A549 (cell line): ENCODE data around the gene IGFN1. TPM values are rescaled to one million over a fixed set of nuclear protein-coding genes. Genes with fewer than 3 reads are reported as not detected.

ENCODE experiments used
- ATAC-seq, 2 experiments: fragments of 200-7000 bp in 1 of 2; fragments of >200 bp in 1 of 2; cut with Nextera tagmentation in 1 of 2; cut with Tn5 transposase in 1 of 2; 3 replicates each; pipeline versions ENCODE4 v1.8.0 to v1.9.1; 2018 to 2020; ENCODE audit warnings: mild to moderate bottlenecking in 1 of 2, moderate library complexity in 1 of 2
- CTCF ChIA-PET: fragments of 300-600 bp; sonication (Branson Sonifier 250); formaldehyde crosslinking; extraction: SDS; loops from one replicate; lab custom pipeline; 2021; ENCODE audit warnings: antibody characterized with exemption, inconsistent platforms; lab: Yijun Ruan, JAX
- POLR2A ChIA-PET: fragments of 350-600 bp; formaldehyde crosslinking; extraction: SDS; loops from one replicate; lab custom pipeline; 2021; ENCODE audit warnings: antibody characterized with exemption, inconsistent platforms; lab: Yijun Ruan, JAX
- DNase-seq, 2 experiments: peaks; one replicate each; pipeline versions ENCODE4 v3.0.0 to v3.0.0-alpha.2; 2011 to 2016; ENCODE audit warnings: low read depth in 1 of 2, low spot score in 1 of 2
- FAIRE-seq: peaks from 2 replicates; lab custom pipeline; 2011; peaks lifted over from hg19 to GRCh38; lab: Jason Lieb, UNC
- H3K27ac ChIP-seq, 2 experiments: fragments of >200 bp; sonication (Bioruptor Twin); formaldehyde crosslinking; 3 replicates each; pipeline ENCODE4 v1.5.1; 2016 to 2017
- H3K4me1 ChIP-seq: fragments of >200 bp; sonication (Bioruptor Twin); formaldehyde crosslinking; 3 replicates; pipeline ENCODE4 v1.6.1; 2016
- H3K4me2 ChIP-seq: fragments of >200 bp; sonication (Bioruptor Twin); formaldehyde crosslinking; 3 replicates; pipeline ENCODE4 v1.6.1; 2016
- H3K4me3 ChIP-seq: fragments of >200 bp; sonication (Bioruptor Twin); formaldehyde crosslinking; 3 replicates; pipeline ENCODE4 v1.5.1; 2016
- H3K9me3 ChIP-seq: fragments of >200 bp; sonication (Bioruptor Twin); formaldehyde crosslinking; 3 replicates; pipeline ENCODE4 v1.6.1; 2016
- BCL3 ChIP-seq: fragments of >200 bp; sonication (Bioruptor Twin); formaldehyde crosslinking; IDR thresholded peaks from 3 replicates; pipeline ENCODE4 v1.6.1; 2016
- CHD2 ChIP-seq: fragments of 150-350 bp; IDR thresholded peaks from 2 replicates; pipeline ENCODE4 v1.6.1; 2014; ENCODE audit warnings: low read length; ENCODE audit not compliant: partially characterized antibody
- E2F6 ChIP-seq: IDR thresholded peaks from 2 replicates; pipeline ENCODE4 v1.6.1; 2012; ENCODE audit warnings: low read depth, borderline replicate concordance
- EHMT2 ChIP-seq: fragments of 200-600 bp; sonication (generic); IDR thresholded peaks from 2 replicates; pipeline ENCODE4 v1.6.1; 2016; ENCODE audit warnings: antibody characterized with exemption, low read depth, mild to moderate bottlenecking, moderate library complexity
- FOSL2 ChIP-seq, 2 experiments: fragments of 450-650 bp in 1 of 2; fragments of >200 bp in 1 of 2; sonication (Bioruptor Twin) in 1 of 2; formaldehyde crosslinking; IDR thresholded peaks; 2 replicates each; pipeline versions ENCODE4 v1.5.0 to v1.6.1; 2016 to 2020; ENCODE audit warnings: mild to moderate bottlenecking in 1 of 2, moderate library complexity in 1 of 2
- HOXB5 ChIP-seq: fragments of 250-450 bp; sonication (Bioruptor Pico); IDR thresholded peaks from 2 replicates; pipeline ENCODE4 v1.5.0; 2020; ENCODE audit warnings: mild to moderate bottlenecking, moderate library complexity
- JUNB ChIP-seq: fragments of >200 bp; sonication (Bioruptor Twin); formaldehyde crosslinking; IDR thresholded peaks from 2 replicates; pipeline ENCODE4 v1.6.1; 2016
- KDM5A ChIP-seq: fragments of 200-600 bp; sonication (generic); IDR thresholded peaks from 2 replicates; pipeline ENCODE4 v1.6.1; 2016; ENCODE audit warnings: antibody characterized with exemption, mild to moderate bottlenecking
- MAFK ChIP-seq: fragments of 450-650 bp; IDR thresholded peaks from 2 replicates; pipeline ENCODE4 v1.6.1; 2014; ENCODE audit not compliant: partially characterized antibody
- MAX ChIP-seq: IDR thresholded peaks from 2 replicates; pipeline ENCODE4 v1.6.1; 2012
- NFE2L2 ChIP-seq: fragments of 150-350 bp; conservative IDR thresholded peaks from 2 replicates; pipeline ENCODE4 v1.6.1; 2014; ENCODE audit warnings: low read length
- PHF8 ChIP-seq: fragments of 200-600 bp; sonication (generic); IDR thresholded peaks from 2 replicates; pipeline ENCODE4 v1.6.1; 2016; ENCODE audit warnings: low read depth, mild to moderate bottlenecking, antibody characterized with exemption, moderate library complexity, borderline replicate concordance
- RAD21 ChIP-seq, 2 experiments: fragments of >200 bp in 1 of 2; sonication (Bioruptor Twin) in 1 of 2; formaldehyde crosslinking in 1 of 2; IDR thresholded peaks in 1 of 2; conservative IDR thresholded peaks in 1 of 2; 2 replicates in 1 of 2; 3 replicates in 1 of 2; pipeline ENCODE4 v1.6.1; 2012 to 2018; ENCODE audit warnings: inconsistent platforms in 1 of 2
- SMC3 ChIP-seq: fragments of >200 bp; sonication (Bioruptor Twin); formaldehyde crosslinking; IDR thresholded peaks from 3 replicates; pipeline ENCODE4 v1.6.1; 2018; ENCODE audit warnings: inconsistent platforms
- WGBS: methylation state at CpG from one replicate; pipeline ENCODE4 v1.1.6; 2017; ENCODE audit errors: missing lambda C conversion rate; 5-methylcytosine and 5-hydroxymethylcytosine counted together
- polyA plus RNA-seq, 4 experiments: library from polyadenylated mRNA; depleted of rRNA in 3 of 4; stranded (reverse); fragments of >200 nt; fragmentation: RNase III in 1 of 4; extraction: RNeasy Plus Mini Kit Qiagen cat#74134 plus additional on column Dnase treatment in 1 of 4; gene quantifications; 2 replicates in 3 of 4; 3 replicates in 1 of 4; pipeline ENCODE4 v1.2.3, GENCODE V29; 2011 to 2017
- TF ChIP-seq, protein P1 (sequence below): fragments of 150-350 bp; IDR thresholded peaks from 2 replicates; pipeline ENCODE4 v1.6.1; 2014; ENCODE audit warnings: low read depth, mild to moderate bottlenecking, low read length
- TF ChIP-seq, protein P2 (sequence below): fragments of 250-450 bp; sonication (Bioruptor Pico); IDR thresholded peaks from 2 replicates; pipeline ENCODE4 v1.5.0; 2021; ENCODE audit warnings: mild to moderate bottlenecking, moderate library complexity, borderline replicate concordance
- TF ChIP-seq, protein P3 (sequence below): fragments of >200 bp; sonication (Bioruptor Twin); formaldehyde crosslinking; IDR thresholded peaks from 2 replicates; pipeline ENCODE4 v1.6.1; 2016
- TF ChIP-seq, protein P4 (sequence below): fragments of 250-450 bp; sonication (Bioruptor Pico); IDR thresholded peaks from 2 replicates; pipeline ENCODE4 v1.5.0; 2020; ENCODE audit warnings: low read depth, mild to moderate bottlenecking, moderate library complexity

IGFN1 gene
- polyA plus RNA-seq, 2 of the 4 experiments (the other 2 are of a cell fraction) = 0.03 to 4.7 TPM

DNA sequence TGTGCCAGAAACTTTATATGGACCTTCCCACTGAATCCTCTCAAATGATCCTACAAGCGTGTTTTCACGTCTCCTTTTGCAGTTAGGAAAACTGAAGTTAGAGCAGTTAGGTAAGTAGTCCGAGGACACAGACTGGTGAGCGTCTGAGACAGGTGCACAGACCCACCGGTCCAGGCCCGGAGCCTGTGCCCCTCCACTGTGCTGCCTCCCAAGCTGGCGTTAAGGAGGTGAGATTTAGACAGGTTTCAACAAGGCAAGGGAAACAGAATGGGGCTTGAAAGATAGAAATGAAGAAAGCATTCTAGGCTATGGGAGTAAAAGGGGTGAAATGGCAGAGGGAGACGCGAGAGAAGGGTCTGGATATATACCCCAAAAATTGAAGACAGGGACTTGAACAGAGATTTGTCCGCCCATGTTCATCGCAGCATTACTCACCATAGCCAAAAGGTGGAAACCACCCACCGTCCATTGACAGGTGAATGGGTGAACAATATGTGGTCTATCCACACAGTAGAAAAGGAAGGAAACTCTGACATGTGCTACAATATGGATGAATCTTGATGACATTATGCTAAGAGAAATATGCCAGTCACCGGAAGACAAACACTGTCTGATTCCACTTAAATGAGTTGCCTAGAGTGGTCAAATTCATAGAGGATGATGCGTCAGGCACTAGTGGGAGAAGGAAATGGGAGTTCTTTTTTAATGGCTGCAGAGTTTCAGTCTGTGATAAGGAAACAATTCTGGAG lies 77.0 kb downstream of the IGFN1 start:
- WGBS = 78% methylated on average over 14 of the region's 14 CpGs
- ATAC-seq (peak in 1 of 2 experiments; percentile 70; a peak in 3 of 6 replicates), DNase-seq (peak in 1 of 2 experiments; percentile 68), FAIRE-seq (no peak)
- CTCF ChIA-PET = interaction anchor here (0.7 to 8.4 kb wide), 9 partner anchors 13 to 96 kb away, joined by 3 to 79 read pairs (median 4); no protein-coding TSS in a partner anchor
- no peak overlapping the region for H3K4me3 ChIP-seq
- peaks cover 48% of the 10 kb centered on the region for H3K4me1 ChIP-seq
- H3K4me2 ChIP-seq = peak overlapping the region; percentile 65
- POLR2A ChIA-PET = no interaction called here
- H3K9me3 ChIP-seq = no peaks in the 10 kb centered on the region
- H3K27ac ChIP-seq = peak overlapping the region; percentile 73 to 90
- TF ChIP-seq, protein P1, sequence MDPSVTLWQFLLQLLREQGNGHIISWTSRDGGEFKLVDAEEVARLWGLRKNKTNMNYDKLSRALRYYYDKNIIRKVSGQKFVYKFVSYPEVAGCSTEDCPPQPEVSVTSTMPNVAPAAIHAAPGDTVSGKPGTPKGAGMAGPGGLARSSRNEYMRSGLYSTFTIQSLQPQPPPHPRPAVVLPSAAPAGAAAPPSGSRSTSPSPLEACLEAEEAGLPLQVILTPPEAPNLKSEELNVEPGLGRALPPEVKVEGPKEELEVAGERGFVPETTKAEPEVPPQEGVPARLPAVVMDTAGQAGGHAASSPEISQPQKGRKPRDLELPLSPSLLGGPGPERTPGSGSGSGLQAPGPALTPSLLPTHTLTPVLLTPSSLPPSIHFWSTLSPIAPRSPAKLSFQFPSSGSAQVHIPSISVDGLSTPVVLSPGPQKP = no peak
- TF ChIP-seq MAX (peak; percentile 44; the same call in 1 of the 2 replicates), MAFK (peak; percentile 57), FOSL2 (IDR thresholded peaks at IDR 0.05) (no peak), FOSL2 (CRISPR knock-in tag; IDR thresholded peaks at IDR 0.05) (peak; percentile 70), NFE2L2 (peak; percentile 76), SMC3 (no peak)
- TF ChIP-seq, protein P2, sequence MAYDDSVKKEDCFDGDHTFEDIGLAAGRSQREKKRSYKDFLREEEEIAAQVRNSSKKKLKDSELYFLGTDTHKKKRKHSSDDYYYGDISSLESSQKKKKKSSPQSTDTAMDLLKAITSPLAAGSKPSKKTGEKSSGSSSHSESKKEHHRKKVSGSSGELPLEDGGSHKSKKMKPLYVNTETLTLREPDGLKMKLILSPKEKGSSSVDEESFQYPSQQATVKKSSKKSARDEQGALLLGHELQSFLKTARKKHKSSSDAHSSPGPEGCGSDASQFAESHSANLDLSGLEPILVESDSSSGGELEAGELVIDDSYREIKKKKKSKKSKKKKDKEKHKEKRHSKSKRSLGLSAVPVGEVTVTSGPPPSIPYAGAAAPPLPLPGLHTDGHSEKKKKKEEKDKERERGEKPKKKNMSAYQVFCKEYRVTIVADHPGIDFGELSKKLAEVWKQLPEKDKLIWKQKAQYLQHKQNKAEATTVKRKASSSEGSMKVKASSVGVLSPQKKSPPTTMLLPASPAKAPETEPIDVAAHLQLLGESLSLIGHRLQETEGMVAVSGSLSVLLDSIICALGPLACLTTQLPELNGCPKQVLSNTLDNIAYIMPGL (CRISPR knock-in tag) = no peak
- TF ChIP-seq, protein P3, sequence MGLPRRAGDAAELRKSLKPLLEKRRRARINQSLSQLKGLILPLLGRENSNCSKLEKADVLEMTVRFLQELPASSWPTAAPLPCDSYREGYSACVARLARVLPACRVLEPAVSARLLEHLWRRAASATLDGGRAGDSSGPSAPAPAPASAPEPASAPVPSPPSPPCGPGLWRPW = no peak

DNA sequence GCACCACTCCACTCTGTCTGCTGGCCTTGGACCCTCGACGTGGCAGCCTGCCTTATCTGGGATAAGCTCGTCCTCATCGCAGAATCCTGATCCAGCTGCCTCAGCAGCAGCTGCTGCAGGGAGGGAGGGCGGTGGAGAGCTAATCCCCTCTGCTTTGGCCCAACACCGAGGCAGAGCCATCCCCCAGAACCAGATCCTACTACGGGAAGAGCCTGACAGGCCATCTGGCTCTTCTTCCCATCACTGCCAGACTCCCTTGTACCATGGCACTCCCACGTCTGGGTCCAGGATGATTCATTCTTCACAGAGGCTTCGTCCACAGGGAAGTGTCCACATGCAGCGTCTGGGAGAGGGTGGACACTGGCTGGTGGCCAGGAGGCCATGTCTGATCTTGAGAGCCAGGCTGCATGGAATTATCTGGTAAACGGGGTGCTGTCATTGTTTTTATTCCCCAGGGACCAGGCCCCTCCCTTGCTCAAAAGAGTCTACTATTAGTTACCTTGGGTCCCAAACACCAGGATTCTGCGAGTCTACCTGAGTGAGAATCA lies 78.1 kb downstream of the IGFN1 start:
- 41% methylated on average over 12 of the region's 12 CpGs for WGBS
- peak; percentile 73 to 84 for ATAC-seq
- peaks cover 48% of the 10 kb centered on the region for H3K4me1 ChIP-seq
- FAIRE-seq = no peak
- no peaks in the 10 kb centered on the region for H3K9me3 ChIP-seq
- ChIA-PET CTCF (interaction anchor here (1.0 to 8.4 kb wide), 7 partner anchors 14 to 105 kb away, joined by 3 to 79 read pairs (median 8); no protein-coding TSS in a partner anchor), POLR2A (no interaction called here)
- peak overlapping the region; percentile 73 to 90 for H3K27ac ChIP-seq
- TF ChIP-seq E2F6 (peak; percentile 90), FOSL2 (IDR thresholded peaks at IDR 0.05) (no peak), FOSL2 (CRISPR knock-in tag; IDR thresholded peaks at IDR 0.05) (peak; percentile 84), BCL3 (no peak), CHD2 (no peak), HOXB5 (CRISPR knock-in tag) (peak; percentile 47; the same call in 1 of the 2 replicates), EHMT2 (no peak), MAX (peak; percentile 98), RAD21 (conservative IDR thresholded peaks at IDR 0.05 in 1 of 2, IDR thresholded peaks at IDR 0.05 in 1 of 2) (no peak), KDM5A (no peak), PHF8 (no peak), JUNB (peak; percentile 47; the same call in 1 of the 2 replicates)
- TF ChIP-seq, protein P4, sequence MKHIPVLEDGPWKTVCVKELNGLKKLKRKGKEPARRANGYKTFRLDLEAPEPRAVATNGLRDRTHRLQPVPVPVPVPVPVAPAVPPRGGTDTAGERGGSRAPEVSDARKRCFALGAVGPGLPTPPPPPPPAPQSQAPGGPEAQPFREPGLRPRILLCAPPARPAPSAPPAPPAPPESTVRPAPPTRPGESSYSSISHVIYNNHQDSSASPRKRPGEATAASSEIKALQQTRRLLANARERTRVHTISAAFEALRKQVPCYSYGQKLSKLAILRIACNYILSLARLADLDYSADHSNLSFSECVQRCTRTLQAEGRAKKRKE (CRISPR knock-in tag) = no peak
- TF ChIP-seq, all 56 proteins: peak for 5
- peak overlapping the region; percentile 65 for H3K4me2 ChIP-seq
- no peak overlapping the region for H3K4me3 ChIP-seq
- peak; percentile 54 to 87 for DNase-seq
